Measurements from ENCODE around the gene ETF1.

GRCh38 chr5:138583984-138584637 lies 41.1 kb upstream of the ETF1 start:
- TF ChIP-seq EZH2 (IDR thresholded peaks at IDR 0.05; ENCODE audit: insufficient read depth, low read length) (no peak), CTCF (IDR thresholded peaks at IDR 0.05; ENCODE audit: insufficient read depth, low read depth, low read length) (no peak)

Measured in astrocyte (in vitro differentiated cells and primary cell).